B cell (primary cell): ENCODE data around the gene MARVELD1.

Source experiments
- EZH2 ChIP-seq: IDR thresholded peaks from 2 replicates; pipeline ENCODE4 v1.6.1; 2012; ENCODE audit warnings: borderline replicate concordance, low read depth, mild to moderate bottlenecking, moderate library complexity, low read length; ENCODE audit not compliant: insufficient read depth, poor library complexity, severe bottlenecking
- TF ChIP-seq, protein P1 (sequence below): fragments of 200-600 bp; IDR thresholded peaks from one replicate; pipeline ENCODE4 v1.8.0; 2022; ENCODE audit warnings: antibody characterized with exemption, mild to moderate bottlenecking

GRCh38 chr10:97715259-97715874 is 1.8 kb downstream of the MARVELD1 start:
- TF ChIP-seq, protein P1, sequence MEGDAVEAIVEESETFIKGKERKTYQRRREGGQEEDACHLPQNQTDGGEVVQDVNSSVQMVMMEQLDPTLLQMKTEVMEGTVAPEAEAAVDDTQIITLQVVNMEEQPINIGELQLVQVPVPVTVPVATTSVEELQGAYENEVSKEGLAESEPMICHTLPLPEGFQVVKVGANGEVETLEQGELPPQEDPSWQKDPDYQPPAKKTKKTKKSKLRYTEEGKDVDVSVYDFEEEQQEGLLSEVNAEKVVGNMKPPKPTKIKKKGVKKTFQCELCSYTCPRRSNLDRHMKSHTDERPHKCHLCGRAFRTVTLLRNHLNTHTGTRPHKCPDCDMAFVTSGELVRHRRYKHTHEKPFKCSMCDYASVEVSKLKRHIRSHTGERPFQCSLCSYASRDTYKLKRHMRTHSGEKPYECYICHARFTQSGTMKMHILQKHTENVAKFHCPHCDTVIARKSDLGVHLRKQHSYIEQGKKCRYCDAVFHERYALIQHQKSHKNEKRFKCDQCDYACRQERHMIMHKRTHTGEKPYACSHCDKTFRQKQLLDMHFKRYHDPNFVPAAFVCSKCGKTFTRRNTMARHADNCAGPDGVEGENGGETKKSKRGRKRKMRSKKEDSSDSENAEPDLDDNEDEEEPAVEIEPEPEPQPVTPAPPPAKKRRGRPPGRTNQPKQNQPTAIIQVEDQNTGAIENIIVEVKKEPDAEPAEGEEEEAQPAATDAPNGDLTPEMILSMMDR: no peak
- TF ChIP-seq EZH2: no peak
